ENCODE measurements around the gene MGRN1.

- TF ChIP-seq GATA2 (IDR thresholded peaks at IDR 0.05; ENCODE audit: insufficient read depth, insufficient read length, low read depth, low read length) (no peak), POLR2A (IDR thresholded peaks at IDR 0.05; ENCODE audit: low read depth, low read length) (no peak), FOS (IDR thresholded peaks at IDR 0.05; ENCODE audit: borderline replicate concordance, insufficient read depth, low read length) (no peak), EZH2 (IDR thresholded peaks at IDR 0.05; ENCODE audit: borderline replicate concordance, low read depth, low read length, severe bottlenecking) (no peak), MAX (IDR thresholded peaks at IDR 0.05; ENCODE audit: insufficient read depth, insufficient read length) (no peak), POLR2AphosphoS5 (IDR thresholded peaks at IDR 0.05; ENCODE audit: insufficient read depth, low read depth, low read length) (no peak), MYC (IDR thresholded peaks at IDR 0.05; ENCODE audit: low read depth, low read length) (no peak)
- TF ChIP-seq, protein P1, sequence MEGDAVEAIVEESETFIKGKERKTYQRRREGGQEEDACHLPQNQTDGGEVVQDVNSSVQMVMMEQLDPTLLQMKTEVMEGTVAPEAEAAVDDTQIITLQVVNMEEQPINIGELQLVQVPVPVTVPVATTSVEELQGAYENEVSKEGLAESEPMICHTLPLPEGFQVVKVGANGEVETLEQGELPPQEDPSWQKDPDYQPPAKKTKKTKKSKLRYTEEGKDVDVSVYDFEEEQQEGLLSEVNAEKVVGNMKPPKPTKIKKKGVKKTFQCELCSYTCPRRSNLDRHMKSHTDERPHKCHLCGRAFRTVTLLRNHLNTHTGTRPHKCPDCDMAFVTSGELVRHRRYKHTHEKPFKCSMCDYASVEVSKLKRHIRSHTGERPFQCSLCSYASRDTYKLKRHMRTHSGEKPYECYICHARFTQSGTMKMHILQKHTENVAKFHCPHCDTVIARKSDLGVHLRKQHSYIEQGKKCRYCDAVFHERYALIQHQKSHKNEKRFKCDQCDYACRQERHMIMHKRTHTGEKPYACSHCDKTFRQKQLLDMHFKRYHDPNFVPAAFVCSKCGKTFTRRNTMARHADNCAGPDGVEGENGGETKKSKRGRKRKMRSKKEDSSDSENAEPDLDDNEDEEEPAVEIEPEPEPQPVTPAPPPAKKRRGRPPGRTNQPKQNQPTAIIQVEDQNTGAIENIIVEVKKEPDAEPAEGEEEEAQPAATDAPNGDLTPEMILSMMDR (IDR thresholded peaks at IDR 0.05; ENCODE audit: extremely low read depth in 1 of 2, insufficient read depth in 1 of 2, low read depth in 1 of 2, low read length in 2 of 2) = no peak
Measured at GRCh38 chr16:4648917-4649316, 24.3 kb downstream of the MGRN1 start.

All from endothelial cell of umbilical vein (primary cell).